T-helper 2 cell treated with Interferon-gamma antibody and Interleukin-4, amounts not matched to agents 100 ng/mL and 5 ng/mL, for 36 hours (primary cell): ENCODE measurements around the gene SIGMAR1. TPM values are rescaled to one million over a fixed set of nuclear protein-coding genes. Genes with fewer than 3 reads are reported as not detected.

Experiments used
- intact Hi-C: fragments of 100-400 bp; cut with micrococcal nuclease; formaldehyde crosslinking; loops from one replicate; pipeline ENCODE4 v1.15.1; 2023
- total RNA-seq: library from RNA; stranded (reverse); gene quantifications from 2 replicates; pipeline ENCODE4 v1.2.3, GENCODE V29; 2022

The SIGMAR1 gene
- total RNA-seq, 1 donor from 2014 or later, result 83.0 TPM

GRCh38 chr9:34610434-34611206 lies 27.0 kb downstream of the SIGMAR1 start:
- intact Hi-C loops, result loop anchor here (5.0 to 10.0 kb wide), 3 partner anchors 88 to 1964 kb away; partner anchors contain the start of genes ENHO, KIF24, MELK and NUDT2

- intact Hi-C loops, result no loop called here
Observed at GRCh38 chr9:34607331-34607730, 30.3 kb downstream of the SIGMAR1 start.

GRCh38 chr9:34606905-34607304 lies 30.7 kb downstream of the SIGMAR1 start:
- intact Hi-C loops, result no loop called here

DNA sequence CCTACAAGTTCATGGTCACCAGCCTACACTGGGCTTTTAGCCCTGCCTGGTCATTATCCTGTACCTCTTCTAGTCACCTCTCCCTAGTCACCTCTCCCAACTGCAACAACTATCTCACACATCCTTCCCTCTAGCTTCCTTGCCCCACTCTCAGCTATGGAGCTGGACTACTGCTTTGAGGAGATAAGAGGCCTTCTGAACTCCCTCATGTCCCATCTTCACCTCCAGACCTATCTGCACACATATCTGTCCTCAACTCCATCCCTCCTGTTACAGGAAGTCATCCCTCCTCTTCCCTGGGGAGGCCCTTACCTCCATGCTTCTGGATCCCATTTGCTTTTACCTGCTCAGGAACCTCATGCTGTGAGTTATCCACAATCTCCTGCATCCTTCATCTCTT lies 31.4 kb downstream of the SIGMAR1 start:
- intact Hi-C loops, result no loop called here

GRCh38 chr9:34603610-34604231 lies 33.9 kb downstream of the SIGMAR1 start:
- intact Hi-C loops, result loop anchor here (1.0 kb wide), 2 partner anchors 9 to 166 kb away; partner anchors contain the start of gene RPP25L

- intact Hi-C loops, result no loop called here
Observed at GRCh38 chr9:34601937-34602573, 35.5 kb downstream of the SIGMAR1 start.

GRCh38 chr9:34600908-34601307 lies 36.7 kb downstream of the SIGMAR1 start:
- intact Hi-C loops, result no loop called here

GRCh38 chr9:34599546-34599945 lies 38.0 kb downstream of the SIGMAR1 start:
- intact Hi-C loops, result loop anchor here (10.0 kb wide), 1 partner anchor 195 kb away; no protein-coding TSS in a partner anchor

GRCh38 chr9:34594177-34594576 lies 43.4 kb downstream of the SIGMAR1 start:
- intact Hi-C loops, result loop anchor here (10.0 kb wide), 1 partner anchor 189 kb away; no protein-coding TSS in a partner anchor

DNA sequence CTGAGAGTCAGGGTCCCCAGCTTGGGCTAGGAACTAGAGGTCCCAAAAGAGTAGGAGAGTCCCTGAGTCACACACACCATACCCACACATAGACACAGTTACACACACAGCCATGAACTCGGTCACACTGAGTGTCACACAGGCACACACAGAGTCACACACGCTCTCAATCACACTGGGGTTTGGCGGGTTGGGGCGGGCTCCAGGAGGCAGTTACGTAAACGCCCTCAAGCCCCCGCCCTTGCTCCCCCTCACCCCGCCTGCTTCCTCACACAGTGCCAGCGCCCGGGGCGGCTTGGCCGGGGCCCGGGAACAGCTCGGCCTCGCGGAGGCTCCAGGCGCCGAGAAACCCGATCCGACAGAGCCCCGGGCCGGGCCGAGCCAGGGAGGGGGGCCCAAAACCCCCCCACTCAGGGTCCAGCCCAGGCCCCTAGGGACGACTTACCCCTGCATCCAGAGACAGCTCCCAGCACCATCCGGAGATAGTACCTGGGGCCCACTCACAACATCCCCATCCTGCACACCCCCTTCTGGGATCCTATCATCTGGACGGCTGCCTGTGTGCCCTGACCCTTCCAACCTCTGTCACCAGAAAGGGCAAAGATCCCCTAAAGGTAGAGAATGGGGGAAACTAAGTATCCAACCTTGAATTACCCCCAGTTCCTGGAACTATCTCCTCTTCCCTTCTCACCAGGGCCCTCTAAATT lies 44.5 kb downstream of the SIGMAR1 start:
- intact Hi-C loops, result loop anchor here (10.0 kb wide), 1 partner anchor 188 kb away; no protein-coding TSS in a partner anchor

- intact Hi-C loops, result loop anchor here (1.0 to 10.0 kb wide), 4 partner anchors 44 to 187 kb away; no protein-coding TSS in a partner anchor
Observed at GRCh38 chr9:34591917-34592866, 45.4 kb downstream of the SIGMAR1 start.

- intact Hi-C loops, result loop anchor here (1.0 to 10.0 kb wide), 4 partner anchors 43 to 187 kb away; no protein-coding TSS in a partner anchor
Observed at GRCh38 chr9:34591248-34591916, 46.2 kb downstream of the SIGMAR1 start.

- intact Hi-C loops, result loop anchor here (1.0 to 10.0 kb wide), 4 partner anchors 42 to 186 kb away; no protein-coding TSS in a partner anchor
Observed at GRCh38 chr9:34590381-34591247, 47.0 kb downstream of the SIGMAR1 start.

DNA sequence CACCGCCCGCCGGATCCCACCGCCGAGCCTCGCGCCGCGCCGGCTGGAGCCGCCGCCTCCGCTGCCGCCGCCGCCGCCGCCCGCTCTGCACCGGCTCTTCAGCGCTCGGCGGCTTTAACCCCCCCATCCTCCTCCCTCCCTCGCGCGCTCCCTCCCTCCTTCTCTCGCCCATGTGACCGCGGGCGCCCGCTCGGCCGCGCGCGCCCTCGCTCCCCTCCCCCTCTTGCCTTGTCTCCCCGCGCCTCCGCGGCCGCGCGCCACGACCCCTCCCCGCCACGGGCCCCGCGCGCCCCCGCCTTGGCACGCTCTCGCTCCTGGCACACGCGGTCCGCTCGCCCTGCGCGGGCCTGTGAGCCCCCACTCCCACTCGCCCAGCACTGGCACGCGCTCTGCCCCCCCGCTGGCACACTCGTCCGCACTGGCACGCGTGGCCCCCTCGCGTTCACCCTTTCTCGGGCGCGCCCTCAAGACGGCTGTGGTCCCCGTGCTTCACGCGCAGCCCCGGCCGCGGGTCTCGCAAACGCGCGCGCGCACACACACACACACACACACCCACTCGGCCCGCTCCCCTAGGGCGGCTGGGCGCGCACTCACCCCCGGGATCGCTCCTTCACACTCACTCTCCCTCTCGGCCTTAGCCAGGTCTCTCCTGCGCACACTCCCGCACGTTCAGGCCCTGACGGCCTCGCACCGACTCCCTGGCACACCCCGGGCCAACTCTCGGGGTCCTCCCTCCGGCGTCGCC lies 47.8 kb downstream of the SIGMAR1 start, which contains the start of gene CNTFR:
CNTFR (minus strand) TSS at position 89 of the 745 bp plus-strand sequence. CDS start 20,743 bp downstream, outside the sequence.
- intact Hi-C loops, result loop anchor here (10.0 kb wide), 1 partner anchor 185 kb away; no protein-coding TSS in a partner anchor

DNA sequence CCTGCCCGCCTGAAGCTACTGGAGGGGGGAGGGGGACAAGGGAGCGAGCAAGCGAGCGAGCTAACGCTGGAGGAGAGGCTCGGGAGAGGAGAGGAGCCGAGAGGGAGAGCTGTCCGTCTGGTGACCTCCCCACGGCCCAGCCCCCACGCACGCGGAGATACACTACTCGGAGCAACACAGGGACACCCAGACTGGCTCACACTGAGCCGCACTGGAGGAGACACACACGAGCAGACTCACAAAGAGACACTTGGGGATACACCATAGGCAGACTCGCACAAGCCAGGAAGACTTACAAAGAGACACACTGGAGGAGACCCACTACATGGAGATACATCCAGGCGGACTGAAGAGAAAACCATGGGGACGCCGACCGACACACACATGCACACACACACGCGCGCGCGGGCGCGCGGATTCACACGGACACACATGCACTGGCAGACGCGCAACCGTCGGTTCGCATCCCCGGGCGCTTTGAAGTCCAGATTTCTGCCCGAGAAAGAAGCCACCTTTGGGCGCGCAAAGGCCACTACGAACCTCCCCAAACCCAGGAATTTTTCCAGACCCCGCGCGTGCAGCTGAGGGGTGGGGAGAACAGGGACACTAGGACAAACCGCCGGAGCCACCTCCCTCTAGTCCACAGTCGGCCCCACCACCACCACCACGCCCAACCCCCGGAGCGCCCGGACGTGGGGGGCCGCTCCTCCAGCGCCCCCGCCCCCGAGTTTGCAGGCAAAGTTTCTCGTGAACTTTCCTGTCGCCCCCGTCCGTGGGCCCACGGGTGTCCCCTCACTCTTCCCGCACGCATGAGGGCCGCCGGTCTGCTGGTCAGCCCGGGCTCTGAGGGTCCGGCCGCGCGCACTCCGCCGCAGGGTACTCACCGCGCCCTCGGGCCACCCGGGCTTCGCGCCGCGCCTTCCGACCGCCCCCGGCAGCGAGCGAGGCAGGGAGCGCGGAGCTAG lies 48.6 kb downstream of the SIGMAR1 start:
- intact Hi-C loops, result no loop called here

- intact Hi-C loops, result no loop called here
Observed at GRCh38 chr9:34587271-34587670, 50.3 kb downstream of the SIGMAR1 start.
